Activated T-cell treated with anti-CD3 and anti-CD28 coated beads, Interleukin-2, amount 50 U/mL, for 4 hours (primary cell): ENCODE measurements around the gene ANKAR. TPM values are rescaled to one million over a fixed set of nuclear protein-coding genes. Genes with fewer than 3 reads are reported as not detected.
A peak's percentile ranks its signal among the peaks of the same experiment; 100 is the strongest.
"Not testable (repeated sequence)": the region's sequence is repeated elsewhere in the genome, so short reads cannot be mapped to it uniquely, and the experiment has no call there.

Experiments
- ATAC-seq, 2 donors: fragments of 200-7000 bp; cut with Tn5 transposase; one replicate each; pipeline ENCODE4 v1.10.0; 2021
- DNase-seq: peaks from one replicate; pipeline ENCODE4 v3.0.0-alpha.2; 2020
- H3K27me3 Mint-ChIP-seq: one replicate; pipeline ENCODE4 v1.8.0; 2021; ENCODE audit warnings: low read depth, mixed read lengths
- H3K36me3 Mint-ChIP-seq: one replicate; pipeline ENCODE4 v1.8.0; 2022; ENCODE audit warnings: mixed read lengths; ENCODE audit not compliant: insufficient read depth
- H3K4me1 Mint-ChIP-seq: one replicate; pipeline ENCODE4 v1.8.0; 2021; ENCODE audit warnings: low read depth, mixed read lengths
- H3K4me3 Mint-ChIP-seq: one replicate; pipeline ENCODE4 v1.8.0; 2021; ENCODE audit warnings: mild to moderate bottlenecking, moderate library complexity, mixed read lengths
- H3K9me3 Mint-ChIP-seq: one replicate; pipeline ENCODE4 v1.8.0; 2021; ENCODE audit warnings: mixed read lengths
- total RNA-seq, 3 donors: library from RNA; stranded (reverse); gene quantifications; one replicate each; pipeline ENCODE4 v1.2.1, GENCODE V29; 2021

ANKAR gene
- total RNA-seq, 3 donors from 2014 or later, result 2.0 to 3.2 (median 3.0) TPM

- no peak for ATAC-seq
- Mint-ChIP-seq H3K27me3 (no peaks in the 10 kb centered on the region), H3K36me3 (no peaks in the 10 kb centered on the region), H3K4me1 (peaks cover 8% of the 10 kb centered on the region), H3K4me3 (no peak overlapping the region), H3K9me3 (peaks cover 3% of the 10 kb centered on the region)
- DNase-seq, result no peak
Observed at GRCh38 chr2:189646521-189646920, 27.9 kb upstream of the ANKAR start.

GRCh38 chr2:189648846-189649509 is 25.5 kb upstream of the ANKAR start:
- H3K27me3 Mint-ChIP-seq, result no peaks in the 10 kb centered on the region
- DNase-seq (no peak), ATAC-seq (no peak)
- no peaks in the 10 kb centered on the region for H3K36me3 Mint-ChIP-seq
- no peaks in the 10 kb centered on the region for H3K4me1 Mint-ChIP-seq
- no peak overlapping the region for H3K4me3 Mint-ChIP-seq
- peaks cover 14% of the 10 kb centered on the region for H3K9me3 Mint-ChIP-seq

GRCh38 chr2:189651284-189651683 is 23.2 kb upstream of the ANKAR start:
- no peak for DNase-seq
- Mint-ChIP-seq H3K4me1 (peaks cover 2% of the 10 kb centered on the region), H3K4me3 (no peak overlapping the region), H3K27me3 (no peaks in the 10 kb centered on the region), H3K9me3 (peaks cover 14% of the 10 kb centered on the region), H3K36me3 (no peaks in the 10 kb centered on the region)
- ATAC-seq, result no peak

- not testable (repeated sequence) for DNase-seq, H3K27me3 Mint-ChIP-seq, ATAC-seq, H3K4me3 Mint-ChIP-seq, H3K36me3 Mint-ChIP-seq
- Mint-ChIP-seq H3K9me3 (peaks cover 14% of the 10 kb centered on the region), H3K4me1 (peaks cover 19% of the 10 kb centered on the region)
Observed at GRCh38 chr2:189653464-189653863, 21.0 kb upstream of the ANKAR start.

- no peak for DNase-seq
- Mint-ChIP-seq H3K4me3 (no peak overlapping the region), H3K36me3 (no peaks in the 10 kb centered on the region), H3K27me3 (no peaks in the 10 kb centered on the region), H3K4me1 (peaks cover 29% of the 10 kb centered on the region), H3K9me3 (peaks cover 14% of the 10 kb centered on the region)
- ATAC-seq, result no peak
Observed at GRCh38 chr2:189654641-189655040, 19.8 kb upstream of the ANKAR start.

- H3K4me3 Mint-ChIP-seq, result peak overlapping the region; percentile 29
- ATAC-seq (no peak), DNase-seq (no peak)
- H3K9me3 Mint-ChIP-seq, result peaks cover under 1% of the 10 kb centered on the region
- no peaks in the 10 kb centered on the region for H3K36me3 Mint-ChIP-seq
- H3K4me1 Mint-ChIP-seq, result peaks cover 35% of the 10 kb centered on the region
- H3K27me3 Mint-ChIP-seq, result no peaks in the 10 kb centered on the region
Observed at GRCh38 chr2:189657867-189658266, 16.6 kb upstream of the ANKAR start.

GRCh38 chr2:189658306-189659212 is 15.9 kb upstream of the ANKAR start:
- Mint-ChIP-seq H3K27me3 (no peaks in the 10 kb centered on the region), H3K9me3 (no peaks in the 10 kb centered on the region), H3K4me3 (peak overlapping the region; percentile 29), H3K4me1 (peaks cover 40% of the 10 kb centered on the region), H3K36me3 (peaks cover 1% of the 10 kb centered on the region)
- ATAC-seq (no peak), DNase-seq (no peak)

- Mint-ChIP-seq H3K4me1 (peaks cover 48% of the 10 kb centered on the region), H3K36me3 (peaks cover 5% of the 10 kb centered on the region), H3K9me3 (no peaks in the 10 kb centered on the region), H3K4me3 (no peak overlapping the region), H3K27me3 (no peaks in the 10 kb centered on the region)
- ATAC-seq (no peak), DNase-seq (no peak)
Observed at GRCh38 chr2:189659734-189660133, 14.7 kb upstream of the ANKAR start.

GRCh38 chr2:189660803-189661147 is 13.7 kb upstream of the ANKAR start:
- H3K27me3 Mint-ChIP-seq, result no peaks in the 10 kb centered on the region
- H3K4me3 Mint-ChIP-seq, result no peak overlapping the region
- H3K9me3 Mint-ChIP-seq, result no peaks in the 10 kb centered on the region
- H3K4me1 Mint-ChIP-seq, result peaks cover 53% of the 10 kb centered on the region
- ATAC-seq, result no peak
- H3K36me3 Mint-ChIP-seq, result peaks cover 6% of the 10 kb centered on the region
- DNase-seq, result no peak

- Mint-ChIP-seq H3K36me3 (peaks cover 10% of the 10 kb centered on the region), H3K4me1 (peaks cover 51% of the 10 kb centered on the region), H3K27me3 (no peaks in the 10 kb centered on the region), H3K9me3 (no peaks in the 10 kb centered on the region), H3K4me3 (no peak within 1 kb of the TSS)
- peak; percentile 99 for DNase-seq
- ATAC-seq, result peak; percentile 93 to 96
Observed at GRCh38 chr2:189661148-189661956, 13.1 kb upstream of the ANKAR start, which contains the start of gene ASNSD1. TSS of gene ASNSD1 (plus strand) at chr2:189661459. CDS start at chr2:189666133, 4,674 bp downstream.

GRCh38 chr2:189661957-189662321 is 12.5 kb upstream of the ANKAR start:
- peaks cover 50% of the 10 kb centered on the region for H3K4me1 Mint-ChIP-seq
- DNase-seq (no peak), ATAC-seq (no peak)
- no peaks in the 10 kb centered on the region for H3K9me3 Mint-ChIP-seq
- no peak overlapping the region for H3K4me3 Mint-ChIP-seq
- H3K36me3 Mint-ChIP-seq, result peaks cover 13% of the 10 kb centered on the region
- H3K27me3 Mint-ChIP-seq, result no peaks in the 10 kb centered on the region

GRCh38 chr2:189662669-189663226 is 11.7 kb upstream of the ANKAR start:
- H3K4me3 Mint-ChIP-seq, result no peak overlapping the region
- ATAC-seq (no peak), DNase-seq (no peak)
- peaks cover 19% of the 10 kb centered on the region for H3K36me3 Mint-ChIP-seq
- H3K9me3 Mint-ChIP-seq, result no peaks in the 10 kb centered on the region
- H3K27me3 Mint-ChIP-seq, result no peaks in the 10 kb centered on the region
- H3K4me1 Mint-ChIP-seq, result peaks cover 45% of the 10 kb centered on the region

- H3K4me1 Mint-ChIP-seq, result peaks cover 39% of the 10 kb centered on the region
- not testable (repeated sequence) for DNase-seq, ATAC-seq, H3K9me3 Mint-ChIP-seq, H3K27me3 Mint-ChIP-seq
- H3K4me3 Mint-ChIP-seq, result peak overlapping the region; percentile 41
- H3K36me3 Mint-ChIP-seq, result peaks cover 22% of the 10 kb centered on the region
Observed at GRCh38 chr2:189663319-189663718, 11.2 kb upstream of the ANKAR start.

GRCh38 chr2:189669913-189670312 is 4.6 kb upstream of the ANKAR start:
- DNase-seq, result no peak
- H3K36me3 Mint-ChIP-seq, result peaks cover 34% of the 10 kb centered on the region
- H3K9me3 Mint-ChIP-seq, result no peaks in the 10 kb centered on the region
- no peaks in the 10 kb centered on the region for H3K27me3 Mint-ChIP-seq
- ATAC-seq, result no peak
- H3K4me1 Mint-ChIP-seq, result peaks cover 20% of the 10 kb centered on the region
- H3K4me3 Mint-ChIP-seq, result no peak overlapping the region
